D341Med (cell line): Measurements from ENCODE around the gene RPL36.
A peak's percentile ranks its signal among the peaks of the same experiment; 100 is the strongest.
"Not testable (repeated sequence)": the region's sequence is repeated elsewhere in the genome, so short reads cannot be mapped to it uniquely, and the experiment has no call there.

ENCODE experiments used
- DNase-seq: peaks from one replicate; pipeline ENCODE4 v3.0.0; 2012; ENCODE audit warnings: low spot score

RPL36 gene

DNA sequence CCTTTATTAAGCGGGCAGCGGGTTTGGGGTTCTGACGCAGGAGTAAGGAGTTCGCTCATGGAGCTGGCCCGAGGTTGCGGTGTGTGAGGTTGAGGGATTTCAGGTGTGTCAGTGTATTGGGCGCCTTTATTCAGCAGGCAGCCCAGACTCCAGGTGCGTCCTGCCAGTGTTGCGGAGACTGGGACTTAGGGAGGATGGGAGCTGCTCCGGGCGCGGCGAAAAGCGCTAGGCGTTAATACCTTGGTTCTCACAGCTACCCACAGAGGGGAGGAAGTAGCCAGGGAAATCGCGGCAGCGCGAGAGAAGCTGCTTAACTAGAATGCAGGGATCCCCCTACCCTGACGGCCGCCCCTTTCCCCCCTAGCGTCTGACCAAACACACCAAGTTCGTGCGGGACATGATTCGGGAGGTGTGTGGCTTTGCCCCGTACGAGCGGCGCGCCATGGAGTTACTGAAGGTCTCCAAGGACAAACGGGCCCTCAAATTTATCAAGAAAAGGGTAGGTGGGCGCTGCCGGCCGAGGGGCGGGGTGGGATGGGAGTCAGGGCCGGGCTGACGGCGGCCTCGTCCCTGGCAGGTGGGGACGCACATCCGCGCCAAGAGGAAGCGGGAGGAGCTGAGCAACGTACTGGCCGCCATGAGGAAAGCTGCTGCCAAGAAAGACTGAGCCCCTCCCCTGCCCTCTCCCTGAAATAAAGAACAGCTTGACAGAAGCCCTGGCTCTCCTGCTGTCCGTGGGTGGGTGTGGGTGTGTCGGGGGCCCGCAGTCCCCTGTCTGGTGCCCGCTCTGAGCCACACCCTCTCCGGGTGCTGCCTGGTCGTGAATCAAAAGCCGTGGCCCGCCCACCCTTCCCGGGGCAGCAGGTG, 1.1 kb downstream of the RPL36 start:
- DNase-seq, result no peak

- no peak for DNase-seq
These were observed 2.0 kb downstream of the RPL36 start for GRCh38 chr19:5691822-5692722.

GRCh38 chr19:5692723-5693194, 2.7 kb downstream of the RPL36 start:
- DNase-seq, result no peak

GRCh38 chr19:5693195-5694166, 3.4 kb downstream of the RPL36 start:
- no peak for DNase-seq

DNA sequence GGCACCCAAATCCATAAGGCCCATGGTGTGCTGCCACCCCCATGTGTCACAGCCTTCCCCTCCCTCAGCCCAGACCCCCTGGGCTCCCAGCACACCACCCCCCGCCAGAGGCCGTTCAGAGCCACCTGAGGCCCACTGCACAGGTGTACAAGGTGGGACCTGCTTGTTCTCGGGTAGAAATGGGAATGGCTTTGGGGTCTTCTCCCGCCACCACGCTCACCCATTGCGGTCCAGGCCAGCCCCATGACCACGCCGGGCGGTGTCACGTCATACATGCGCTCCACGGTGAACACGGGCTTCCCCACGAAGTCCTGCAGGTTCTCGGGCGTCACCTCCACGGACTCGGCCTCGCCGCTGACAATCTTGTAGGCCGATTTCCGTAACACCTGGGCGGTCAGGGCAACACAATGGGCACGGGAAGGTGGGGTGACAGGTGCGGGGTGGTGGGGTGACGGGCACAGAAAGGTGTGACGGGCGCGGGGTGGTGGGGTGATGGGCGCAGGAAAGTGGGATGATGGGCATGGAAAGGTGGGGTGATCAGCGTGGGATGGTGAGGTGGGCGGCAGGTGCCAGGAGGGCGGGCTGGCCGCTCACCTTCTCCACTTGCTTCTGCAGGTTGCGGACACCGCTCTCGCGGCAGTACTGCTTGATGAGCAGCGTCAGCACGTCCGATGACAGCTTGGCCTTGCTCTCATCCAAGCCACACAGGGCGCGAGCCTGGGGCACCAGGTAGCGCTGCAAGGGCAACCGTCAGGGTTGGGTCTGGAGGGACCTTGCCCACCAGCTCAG, 4.3 kb downstream of the RPL36 start:
- no peak for DNase-seq

DNA sequence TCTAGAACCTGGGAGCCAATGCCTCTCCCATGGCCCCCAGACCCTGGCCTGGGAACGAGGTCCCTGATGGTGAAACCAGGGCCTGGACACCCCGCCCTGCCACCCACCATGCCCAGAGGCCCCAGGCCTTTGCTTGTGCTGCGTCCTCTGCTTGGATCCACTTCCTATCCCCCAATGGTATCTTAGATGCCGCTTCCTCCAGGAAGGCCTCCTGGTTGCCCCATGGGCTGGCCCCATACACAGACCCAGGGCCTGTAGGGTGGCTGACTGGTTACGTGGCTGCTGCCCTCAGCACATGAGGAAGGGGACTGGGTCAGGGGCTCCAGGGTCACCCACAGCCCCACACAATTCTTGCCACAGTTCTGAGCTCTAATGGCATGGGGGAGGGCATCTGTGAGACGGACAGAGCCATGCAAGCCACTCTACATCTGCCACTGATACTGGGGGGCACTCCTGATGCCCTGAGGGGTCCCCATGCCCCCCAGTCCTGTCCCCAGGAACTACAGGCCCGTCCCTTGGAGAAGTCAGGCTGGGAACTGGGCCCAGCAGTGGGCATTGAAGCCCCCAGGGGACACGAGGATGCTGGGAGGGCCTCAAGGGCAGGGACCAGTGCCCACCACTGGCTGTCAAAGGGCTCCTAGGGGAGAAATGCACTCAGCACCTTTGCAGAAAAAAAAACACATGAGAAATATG, 5.0 kb downstream of the RPL36 start:
- DNase-seq, result no peak

- DNase-seq, result no peak
These were observed 5.6 kb downstream of the RPL36 start for GRCh38 chr19:5695649-5696195.

- DNase-seq, result no peak
These were observed 6.3 kb downstream of the RPL36 start for GRCh38 chr19:5696196-5697021.

DNA sequence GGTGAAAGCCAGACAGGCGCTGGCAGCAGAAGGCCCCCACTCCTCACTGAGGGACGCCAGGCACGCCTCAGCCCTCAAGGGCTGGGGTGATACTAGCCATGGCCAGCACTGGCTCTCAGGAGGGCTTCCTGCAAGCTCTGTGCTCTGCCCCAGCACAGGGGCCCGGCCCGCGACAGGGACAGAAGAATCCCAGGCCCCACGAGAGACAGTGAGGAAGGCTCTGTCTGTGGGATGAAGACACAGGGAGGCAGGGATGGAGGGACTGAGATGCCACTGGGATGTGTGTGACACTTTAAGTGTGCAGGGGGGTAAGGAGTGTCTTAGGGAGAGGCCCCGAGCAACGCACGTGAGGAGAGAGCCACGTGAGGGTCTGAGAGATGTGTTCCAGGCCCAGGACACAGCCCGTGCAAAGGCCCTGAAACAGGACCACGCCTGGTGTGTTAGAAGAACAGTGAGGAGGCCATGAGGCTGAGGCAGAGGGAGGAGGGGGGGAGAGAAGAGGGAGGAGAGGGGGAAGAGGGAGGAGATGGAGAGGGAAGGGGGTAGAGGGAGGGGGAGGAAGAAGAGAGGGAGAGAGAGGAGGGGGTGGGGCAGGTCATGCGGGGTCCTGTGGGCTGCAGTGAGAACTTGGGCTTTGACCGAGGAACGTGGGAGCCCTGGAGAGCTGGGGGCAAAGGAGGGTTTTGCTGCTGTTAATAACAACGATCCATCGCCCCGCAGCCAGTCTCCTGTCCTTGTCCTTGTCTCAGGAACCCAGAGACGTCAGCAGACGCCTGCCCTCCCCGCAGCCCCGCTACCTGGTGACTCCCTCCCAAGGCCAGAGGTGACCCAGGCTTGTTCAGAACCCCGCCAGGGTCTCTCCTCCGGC, 7.2 kb downstream of the RPL36 start:
- DNase-seq, result no peak

GRCh38 chr19:5697890-5698634, 8.0 kb downstream of the RPL36 start:
- no peak for DNase-seq

- DNase-seq, result no peak
These were observed 8.7 kb downstream of the RPL36 start for GRCh38 chr19:5698635-5699422.

DNA sequence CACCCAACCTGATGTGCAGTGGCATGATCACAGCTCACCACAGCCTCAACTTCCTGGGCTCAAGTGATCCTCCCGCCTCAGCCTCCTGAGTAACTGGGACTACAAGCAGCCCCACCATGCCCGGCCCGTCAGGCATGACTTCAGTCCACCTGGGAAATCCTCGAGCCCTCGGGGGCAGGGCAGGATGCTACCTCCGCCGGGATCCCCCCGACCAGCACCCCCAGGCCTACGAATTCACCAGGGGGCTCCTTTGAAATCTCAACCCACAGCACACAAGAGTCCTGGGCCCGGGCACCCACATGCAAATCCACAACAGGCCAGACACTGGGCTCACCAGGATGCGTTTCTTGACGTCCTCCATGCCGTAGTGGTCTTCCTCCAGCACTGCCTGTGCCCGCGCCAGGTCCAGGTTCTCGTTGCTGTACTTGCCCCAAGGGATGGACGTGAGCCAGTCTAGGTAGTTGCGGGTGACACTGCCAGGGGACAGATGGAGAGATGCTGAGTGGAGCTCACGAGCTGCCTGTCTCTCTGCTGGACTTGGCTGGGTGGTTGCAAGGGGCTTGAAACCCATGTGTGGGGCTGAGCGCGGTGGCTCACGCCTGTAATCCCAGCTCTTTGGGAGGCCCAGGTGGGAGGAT, 10.5 kb downstream of the RPL36 start:
- DNase-seq, result no peak

DNA sequence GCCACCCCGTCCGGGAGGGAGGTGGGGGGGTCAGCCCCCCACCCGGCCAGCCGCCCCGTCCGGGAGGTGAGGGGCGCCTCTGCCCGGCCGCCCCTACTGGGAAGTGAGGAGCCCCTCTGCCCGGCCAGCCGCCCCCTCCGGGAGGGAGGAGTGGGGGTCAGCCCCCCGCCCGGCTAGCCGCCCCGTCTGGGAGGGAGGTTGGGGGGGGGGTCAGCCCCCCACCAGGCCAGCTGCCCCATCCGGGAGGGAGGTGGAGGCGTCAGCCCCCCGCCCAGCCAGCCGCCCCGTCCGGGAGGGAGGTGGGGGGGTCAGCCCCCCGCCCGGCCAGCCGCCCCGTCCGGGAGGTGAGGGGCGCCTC, 11.9 kb downstream of the RPL36 start:
- not testable (repeated sequence) for DNase-seq

GRCh38 chr19:5703819-5704818, 14.0 kb downstream of the RPL36 start:
- DNase-seq, result no peak

DNA sequence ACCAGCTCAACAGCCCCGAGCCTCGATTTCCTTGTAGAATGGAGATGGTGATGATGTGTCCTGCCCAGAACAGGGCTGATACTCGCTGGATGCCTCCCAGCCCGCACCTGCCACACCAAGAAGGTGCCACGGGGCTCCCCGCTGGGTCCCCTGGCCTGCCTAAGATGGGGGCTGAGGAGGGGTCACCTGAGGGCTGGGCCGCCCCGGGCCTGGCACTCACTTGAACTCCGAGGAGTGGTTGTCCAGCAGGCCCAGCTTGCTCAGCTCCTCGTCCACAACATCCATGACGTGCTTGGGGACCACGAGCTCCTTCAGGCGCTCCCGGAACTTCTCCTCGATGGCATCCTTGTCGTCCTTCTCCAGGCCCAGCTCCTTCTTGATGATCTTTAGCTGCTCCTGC, 15.5 kb downstream of the RPL36 start:
- peak; percentile 39 for DNase-seq
